CD8-positive, alpha-beta memory T cell (primary cell): ENCODE results near the gene PRSS22. TPM values are rescaled to one million over a fixed set of nuclear protein-coding genes. Genes with fewer than 3 reads are reported as not detected.

Experiments used
- CTCF ChIA-PET: fragments of 350-600 bp; sonication (Branson Sonifier 250); formaldehyde crosslinking; loops from one replicate; lab custom pipeline; 2021; ENCODE audit warnings: antibody characterized with exemption; lab: Charles Lee
- POLR2A ChIA-PET: fragments of 350-600 bp; sonication (Branson Sonifier 250); formaldehyde crosslinking; loops from one replicate; lab custom pipeline; 2021; ENCODE audit warnings: antibody characterized with exemption; lab: Charles Lee
- DNase-seq, 5 donors: peaks; one replicate each; pipeline versions ENCODE4 v3.0.0 to v3.0.0-alpha.2; 2020 to 2022; ENCODE audit warnings: mixed read lengths in 1 of 5
- H3K27ac ChIP-seq: one replicate; pipeline ENCODE4 v1.7.0; 2013; ENCODE audit warnings: low read depth, mild to moderate bottlenecking, low read length, moderate library complexity
- H3K27me3 ChIP-seq: 2 replicates; pipeline ENCODE4 v1.7.0; 2013; ENCODE audit warnings: low read length, mild to moderate bottlenecking; ENCODE audit not compliant: insufficient read depth, poor library complexity, severe bottlenecking
- H3K36me3 ChIP-seq: 2 replicates; pipeline ENCODE4 v1.7.0; 2013; ENCODE audit warnings: mild to moderate bottlenecking, low read length, moderate library complexity; ENCODE audit not compliant: insufficient read depth
- H3K4me1 ChIP-seq: 2 replicates; pipeline ENCODE4 v1.7.0; 2013; ENCODE audit warnings: mild to moderate bottlenecking, low read length, moderate library complexity; ENCODE audit not compliant: insufficient read depth
- H3K4me3 ChIP-seq: 2 replicates; pipeline ENCODE4 v1.7.0; 2013; ENCODE audit warnings: mild to moderate bottlenecking, low read length
- H3K9me3 ChIP-seq: 2 replicates; pipeline ENCODE4 v1.7.0; 2013; ENCODE audit warnings: mild to moderate bottlenecking, low read length
- H3K27ac Mint-ChIP-seq, 8 donors: one replicate each; pipeline ENCODE4 v1.8.0; 2020 to 2021; ENCODE audit warnings: mixed read lengths in 8 of 8, mild to moderate bottlenecking in 6 of 8, inconsistent platforms in 3 of 8, moderate library complexity in 3 of 8
- H3K27me3 Mint-ChIP-seq, 2 donors: one replicate each; pipeline ENCODE4 v1.8.0; 2020 to 2021; ENCODE audit warnings: mixed read lengths in 2 of 2, mild to moderate bottlenecking in 1 of 2, moderate library complexity in 1 of 2
- H3K36me3 Mint-ChIP-seq, 3 donors: one replicate each; pipeline ENCODE4 v1.8.0; 2020 to 2021; ENCODE audit warnings: mixed read lengths in 3 of 3, inconsistent platforms in 1 of 3, mild to moderate bottlenecking in 1 of 3
- H3K4me1 Mint-ChIP-seq, 3 donors: one replicate each; pipeline ENCODE4 v1.8.0; 2020 to 2021; ENCODE audit warnings: mixed read lengths in 3 of 3, inconsistent platforms in 1 of 3, mild to moderate bottlenecking in 1 of 3
- H3K4me3 Mint-ChIP-seq, 7 donors: one replicate each; pipeline ENCODE4 v1.8.0; 2020 to 2021; ENCODE audit warnings: mixed read lengths in 7 of 7, mild to moderate bottlenecking in 6 of 7, moderate library complexity in 4 of 7, inconsistent platforms in 2 of 7
- H3K9me3 Mint-ChIP-seq, 5 donors: one replicate each; pipeline ENCODE4 v1.8.0; 2020 to 2022; ENCODE audit warnings: mixed read lengths in 5 of 5, mild to moderate bottlenecking in 3 of 5, moderate library complexity in 2 of 5, inconsistent platforms in 1 of 5
- polyA plus RNA-seq: library from polyadenylated mRNA; unstranded; fragments of 300-500 nt; fragmentation: Illumina TruSeq; gene quantifications from one replicate; pipeline ENCODE4 v1.2.3, GENCODE V29; 2021
- total RNA-seq, 2 experiments: library from RNA; stranded (reverse); gene quantifications; one replicate each; pipeline ENCODE4 v1.2.3, GENCODE V29; 2021

PRSS22 gene
- total and polyA plus RNA-seq, 3 experiments from 2014 or later, result not detected

- H3K4me3 Mint-ChIP-seq, result peak overlapping the region in 2 of 7 donors; percentile 28 to 44
- H3K4me3 ChIP-seq, result no peak overlapping the region
- no peaks in the 10 kb centered on the region for H3K9me3 Mint-ChIP-seq
- peaks cover 0 to 2% of the 10 kb centered on the region in 2 donors for H3K27me3 Mint-ChIP-seq
- H3K27me3 ChIP-seq, result no peaks in the 10 kb centered on the region
- H3K4me1 ChIP-seq, result peaks cover 10% of the 10 kb centered on the region
- CTCF ChIA-PET, result interaction anchor here (2.0 to 2.5 kb wide), 3 partner anchors 9 to 25 kb away, joined by 10 to 13 read pairs (median 11); partner anchors contain the start of gene FLYWCH1
- peak overlapping the region in 2 of 8 donors; percentile 29 to 36 for H3K27ac Mint-ChIP-seq
- no peak overlapping the region for H3K27ac ChIP-seq
- peaks cover 23 to 28% (median 25%) of the 10 kb centered on the region in 3 donors for H3K4me1 Mint-ChIP-seq
- H3K9me3 ChIP-seq, result no peaks in the 10 kb centered on the region
- H3K36me3 Mint-ChIP-seq, result peaks cover 0 to 2% (median 0%) of the 10 kb centered on the region in 3 donors
- DNase-seq, result no peak
- POLR2A ChIA-PET, result no interaction called here
- no peaks in the 10 kb centered on the region for H3K36me3 ChIP-seq
Measured at GRCh38 chr16:2902337-2903130, 44.6 kb upstream of the PRSS22 start.

DNA sequence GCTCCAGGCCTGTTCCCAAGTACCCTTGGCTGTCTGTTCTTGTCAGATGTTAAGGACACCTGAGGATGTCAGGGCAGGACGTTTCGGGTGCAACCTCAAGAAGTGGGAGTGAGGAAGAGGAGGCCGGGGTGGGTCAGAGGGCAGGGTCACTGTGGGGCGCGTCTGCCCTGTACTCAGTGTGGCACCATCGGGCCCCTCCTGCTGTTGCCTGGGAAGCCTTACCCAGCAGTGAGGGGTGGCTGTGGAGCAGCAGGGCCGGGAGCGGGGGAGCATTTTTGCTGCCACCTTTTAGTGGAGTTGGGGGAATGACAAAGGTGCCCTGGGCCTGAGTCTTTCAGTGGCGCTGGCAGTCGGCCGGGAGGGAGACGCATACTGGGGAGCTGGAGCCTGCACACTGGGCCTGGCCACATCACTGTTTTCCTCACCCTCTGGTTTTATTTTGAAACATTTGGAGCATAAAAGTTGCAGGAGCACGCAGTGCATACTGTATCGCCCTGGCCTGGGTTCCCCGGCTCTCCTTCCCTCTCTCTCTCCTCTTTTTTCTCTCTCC lies 42.6 kb upstream of the PRSS22 start:
- ChIA-PET CTCF (no interaction called here), POLR2A (no interaction called here)
- Histone ChIP-seq H3K4me1 (peaks cover 4% of the 10 kb centered on the region), H3K9me3 (no peaks in the 10 kb centered on the region), H3K27ac (no peak overlapping the region), H3K27me3 (no peaks in the 10 kb centered on the region), H3K4me3 (no peak overlapping the region), H3K36me3 (no peaks in the 10 kb centered on the region)
- no peak overlapping the region for H3K27ac Mint-ChIP-seq
- peaks cover 0 to 12% (median 0%) of the 10 kb centered on the region in 3 donors for H3K36me3 Mint-ChIP-seq
- peaks cover 7 to 11% (median 7%) of the 10 kb centered on the region in 3 donors for H3K4me1 Mint-ChIP-seq
- no peaks in the 10 kb centered on the region for H3K9me3 Mint-ChIP-seq
- DNase-seq, result no peak
- H3K27me3 Mint-ChIP-seq, result peaks cover 0 to 2% of the 10 kb centered on the region in 2 donors
- no peak overlapping the region for H3K4me3 Mint-ChIP-seq

DNA sequence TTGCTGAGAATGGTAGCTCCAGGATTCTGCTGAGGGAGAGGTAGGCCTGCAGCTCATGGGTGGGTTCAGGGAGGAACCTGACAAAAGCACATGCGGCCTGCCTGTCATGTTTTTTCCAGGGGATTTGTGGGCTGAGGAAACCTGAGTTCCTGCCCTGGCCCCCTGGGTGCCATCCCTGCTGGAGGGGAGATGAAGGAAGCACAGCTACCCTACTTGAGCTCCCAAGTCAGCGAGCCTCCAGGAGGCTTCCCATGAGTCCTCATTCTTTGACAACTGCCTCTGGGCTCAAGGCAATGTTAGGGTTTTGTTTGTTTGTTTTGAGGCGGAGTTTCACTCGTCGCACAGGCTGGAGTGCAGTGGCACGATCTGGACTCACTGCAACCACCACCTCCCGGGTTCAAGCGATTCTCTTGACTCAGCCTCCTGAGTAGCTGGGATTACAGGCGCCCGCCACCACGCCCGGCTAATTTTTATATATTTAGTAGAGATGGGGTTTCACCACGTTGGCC lies 41.6 kb upstream of the PRSS22 start:
- Mint-ChIP-seq H3K36me3 (peaks cover 0 to 12% (median 0%) of the 10 kb centered on the region in 3 donors), H3K4me3 (no peak overlapping the region), H3K27ac (no peak overlapping the region), H3K27me3 (peaks cover 0 to 2% of the 10 kb centered on the region in 2 donors), H3K4me1 (peaks cover 6 to 8% (median 6%) of the 10 kb centered on the region in 3 donors), H3K9me3 (no peaks in the 10 kb centered on the region)
- Histone ChIP-seq H3K9me3 (no peaks in the 10 kb centered on the region), H3K27me3 (no peaks in the 10 kb centered on the region), H3K27ac (no peak overlapping the region), H3K36me3 (no peaks in the 10 kb centered on the region), H3K4me3 (no peak overlapping the region), H3K4me1 (peaks cover 4% of the 10 kb centered on the region)
- DNase-seq, result no peak
- ChIA-PET POLR2A (interaction anchor here (0.7 kb wide), 1 partner anchor 60 kb away, joined by 3 read pairs; no protein-coding TSS in a partner anchor), CTCF (interaction anchor here (0.8 to 1.3 kb wide), 3 partner anchors 11 to 17 kb away, joined by 3 to 5 read pairs (median 3); partner anchors contain the start of gene FLYWCH1)

DNA sequence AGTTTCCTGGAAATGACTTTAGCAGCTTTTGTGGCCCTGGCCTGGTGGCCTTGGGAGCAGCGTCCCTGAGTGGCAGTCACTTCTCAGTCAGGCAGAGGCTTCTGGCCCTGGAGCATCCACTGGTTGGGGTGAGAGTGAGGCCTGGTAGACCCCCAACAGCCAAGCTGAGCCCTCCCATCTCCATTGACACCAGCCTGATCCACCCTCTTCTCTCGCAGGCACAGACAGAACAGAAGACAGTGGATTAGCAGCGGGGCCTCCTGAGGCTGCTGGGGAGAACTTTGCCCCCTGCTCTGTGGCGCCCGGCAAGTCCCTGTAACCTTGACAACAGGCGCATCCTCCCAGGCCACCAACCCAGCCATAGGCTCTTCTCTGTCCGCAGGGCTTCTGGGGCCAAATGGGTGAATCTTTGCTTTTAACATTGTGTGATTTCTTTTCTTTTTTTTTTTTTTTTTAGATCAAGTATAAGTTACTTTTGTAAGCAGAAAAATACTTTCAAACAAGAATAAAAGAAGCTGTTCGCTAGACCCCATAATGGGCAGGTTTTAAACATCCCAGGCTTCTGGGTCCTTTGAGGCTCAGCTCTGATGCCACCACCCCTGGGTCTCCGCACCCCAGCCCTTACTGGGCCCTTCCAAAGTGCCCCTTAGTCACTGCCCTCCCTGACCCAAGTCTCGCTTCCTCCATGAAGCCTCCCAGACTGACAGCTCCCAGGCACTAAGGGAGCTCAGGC lies 41.0 kb upstream of the PRSS22 start:
- H3K9me3 Mint-ChIP-seq, result no peaks in the 10 kb centered on the region
- ChIA-PET CTCF (interaction anchor here (0.8 to 1.3 kb wide), 3 partner anchors 10 to 18 kb away, joined by 3 to 5 read pairs (median 3); partner anchors contain the start of gene FLYWCH1), POLR2A (interaction anchor here (0.7 kb wide), 1 partner anchor 59 kb away, joined by 3 read pairs; no protein-coding TSS in a partner anchor)
- Histone ChIP-seq H3K4me1 (peaks cover 3% of the 10 kb centered on the region), H3K27ac (no peak overlapping the region), H3K27me3 (no peaks in the 10 kb centered on the region), H3K36me3 (no peaks in the 10 kb centered on the region), H3K9me3 (no peaks in the 10 kb centered on the region), H3K4me3 (no peak overlapping the region)
- H3K27me3 Mint-ChIP-seq, result peaks cover 0 to 2% of the 10 kb centered on the region in 2 donors
- H3K4me3 Mint-ChIP-seq, result no peak overlapping the region
- peaks cover 3% of the 10 kb centered on the region in 3 donors for H3K4me1 Mint-ChIP-seq
- peak overlapping the region in 1 of 8 donors; percentile 83 for H3K27ac Mint-ChIP-seq
- DNase-seq, result no peak
- H3K36me3 Mint-ChIP-seq, result peaks cover 0 to 10% (median 0%) of the 10 kb centered on the region in 3 donors

- Histone ChIP-seq H3K9me3 (no peaks in the 10 kb centered on the region), H3K4me3 (no peak overlapping the region), H3K27ac (no peak overlapping the region), H3K4me1 (no peaks in the 10 kb centered on the region), H3K36me3 (no peaks in the 10 kb centered on the region), H3K27me3 (no peaks in the 10 kb centered on the region)
- no peak overlapping the region for H3K27ac Mint-ChIP-seq
- H3K4me3 Mint-ChIP-seq, result no peak overlapping the region
- H3K27me3 Mint-ChIP-seq, result no peaks in the 10 kb centered on the region
- DNase-seq, result no peak
- ChIA-PET POLR2A (no interaction called here), CTCF (interaction anchor here (1.0 kb wide), 1 partner anchor 9 kb away, joined by 3 read pairs; no protein-coding TSS in a partner anchor)
- H3K4me1 Mint-ChIP-seq, result no peaks in the 10 kb centered on the region
- no peaks in the 10 kb centered on the region for H3K9me3 Mint-ChIP-seq
- H3K36me3 Mint-ChIP-seq, result peaks cover 0 to 10% (median 0%) of the 10 kb centered on the region in 3 donors
Measured at GRCh38 chr16:2897110-2897509, 39.1 kb upstream of the PRSS22 start.

GRCh38 chr16:2896480-2897010 lies 38.6 kb upstream of the PRSS22 start:
- DNase-seq, result no peak
- H3K4me1 Mint-ChIP-seq, result no peaks in the 10 kb centered on the region
- POLR2A ChIA-PET, result no interaction called here
- no peaks in the 10 kb centered on the region for H3K27me3 Mint-ChIP-seq
- no peak overlapping the region for H3K27ac ChIP-seq
- no peaks in the 10 kb centered on the region for H3K36me3 ChIP-seq
- H3K36me3 Mint-ChIP-seq, result peaks cover 0 to 10% (median 0%) of the 10 kb centered on the region in 3 donors
- H3K9me3 ChIP-seq, result no peaks in the 10 kb centered on the region
- H3K4me1 ChIP-seq, result no peaks in the 10 kb centered on the region
- no peak overlapping the region for H3K4me3 Mint-ChIP-seq
- H3K4me3 ChIP-seq, result no peak overlapping the region
- no peak overlapping the region for H3K27ac Mint-ChIP-seq
- CTCF ChIA-PET, result no interaction called here
- no peaks in the 10 kb centered on the region for H3K27me3 ChIP-seq
- no peaks in the 10 kb centered on the region for H3K9me3 Mint-ChIP-seq

- no peak for DNase-seq
- Histone ChIP-seq H3K36me3 (no peaks in the 10 kb centered on the region), H3K4me3 (no peak overlapping the region), H3K27me3 (no peaks in the 10 kb centered on the region), H3K27ac (no peak overlapping the region), H3K9me3 (no peaks in the 10 kb centered on the region), H3K4me1 (no peaks in the 10 kb centered on the region)
- POLR2A ChIA-PET, result no interaction called here
- Mint-ChIP-seq H3K36me3 (peaks cover 0 to 10% (median 0%) of the 10 kb centered on the region in 3 donors), H3K4me1 (no peaks in the 10 kb centered on the region), H3K27ac (no peak overlapping the region), H3K27me3 (no peaks in the 10 kb centered on the region), H3K4me3 (no peak overlapping the region), H3K9me3 (no peaks in the 10 kb centered on the region)
- CTCF ChIA-PET, result interaction anchor here (1.3 kb wide), 1 partner anchor 21 kb away, joined by 4 read pairs; no protein-coding TSS in a partner anchor
Measured at GRCh38 chr16:2895813-2896212, 37.8 kb upstream of the PRSS22 start.
